GM12875 (cell line): ENCODE results near the gene CADM1.

ENCODE experiments used
- H3K4me3 ChIP-seq: one replicate; pipeline ENCODE4 v1.5.1; 2011; ENCODE audit warnings: low read depth, low read length, control low read depth
- CTCF ChIP-seq: IDR thresholded peaks from 2 replicates; pipeline ENCODE4 v1.5.1; 2011; ENCODE audit warnings: low read depth, mild to moderate bottlenecking, control low read depth, inconsistent platforms, low read length, moderate library complexity, borderline replicate concordance; ENCODE audit not compliant: insufficient read depth

Gene CADM1

DNA sequence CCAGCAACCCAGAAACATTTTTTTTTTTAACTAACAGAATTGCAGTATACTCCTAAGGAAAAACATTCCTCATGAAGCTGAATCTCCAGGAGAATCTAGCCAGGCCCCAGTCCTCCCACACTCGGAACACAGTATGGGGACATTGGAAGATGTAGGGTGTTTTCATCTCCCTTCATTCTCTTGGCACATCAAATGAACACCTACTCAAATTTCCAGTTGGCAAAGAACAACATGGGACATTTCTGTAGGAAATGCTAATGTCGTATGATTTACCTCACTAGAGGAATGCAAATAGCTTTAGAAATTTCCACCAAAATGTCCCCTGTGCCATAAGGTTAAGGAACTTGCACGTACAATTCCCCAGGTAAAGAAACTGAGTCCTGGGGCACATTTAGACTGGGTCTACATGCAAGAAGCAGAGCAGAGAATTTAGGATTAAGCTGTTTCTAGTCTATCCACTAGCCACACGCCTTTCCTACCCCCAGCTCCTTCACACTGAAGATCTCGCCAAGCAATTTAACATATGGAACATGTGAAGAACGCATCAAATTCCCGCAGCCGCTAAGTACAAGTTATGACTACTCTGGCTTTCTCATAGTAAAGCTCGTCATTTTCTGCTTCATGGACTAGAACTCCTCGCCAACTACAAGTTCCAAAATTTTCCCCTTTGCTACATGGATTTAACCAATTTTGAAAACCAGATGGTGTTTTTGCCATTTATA lies 2.9 kb upstream of the CADM1 start:
- TF ChIP-seq CTCF: no peak
- no peak overlapping the region for H3K4me3 ChIP-seq

DNA sequence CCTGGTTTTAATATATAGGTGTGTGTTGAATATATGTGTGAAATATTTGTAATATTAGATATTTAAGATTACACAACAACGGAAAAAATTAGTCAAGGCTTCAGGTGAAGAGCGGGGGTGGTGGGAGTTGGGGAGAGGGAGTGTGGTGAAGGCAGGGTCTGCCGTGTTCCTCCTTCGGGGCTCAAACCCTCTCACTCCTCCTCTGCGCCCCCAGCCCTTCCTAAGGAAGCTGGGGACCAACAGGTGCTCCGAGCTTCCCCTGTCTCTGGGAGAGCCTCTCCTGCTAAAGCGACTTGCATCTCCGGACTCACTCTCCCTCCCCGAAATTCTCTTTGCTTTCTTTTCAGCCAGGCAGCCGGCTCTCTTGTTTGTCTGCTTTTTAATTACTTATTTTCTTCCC lies 960 bp upstream of the CADM1 start:
- no peak for TF ChIP-seq CTCF
- H3K4me3 ChIP-seq: no peak overlapping the region

GRCh38 chr11:115503886-115504275 lies 334 bp downstream of the CADM1 start:
- no peak for TF ChIP-seq CTCF

DNA sequence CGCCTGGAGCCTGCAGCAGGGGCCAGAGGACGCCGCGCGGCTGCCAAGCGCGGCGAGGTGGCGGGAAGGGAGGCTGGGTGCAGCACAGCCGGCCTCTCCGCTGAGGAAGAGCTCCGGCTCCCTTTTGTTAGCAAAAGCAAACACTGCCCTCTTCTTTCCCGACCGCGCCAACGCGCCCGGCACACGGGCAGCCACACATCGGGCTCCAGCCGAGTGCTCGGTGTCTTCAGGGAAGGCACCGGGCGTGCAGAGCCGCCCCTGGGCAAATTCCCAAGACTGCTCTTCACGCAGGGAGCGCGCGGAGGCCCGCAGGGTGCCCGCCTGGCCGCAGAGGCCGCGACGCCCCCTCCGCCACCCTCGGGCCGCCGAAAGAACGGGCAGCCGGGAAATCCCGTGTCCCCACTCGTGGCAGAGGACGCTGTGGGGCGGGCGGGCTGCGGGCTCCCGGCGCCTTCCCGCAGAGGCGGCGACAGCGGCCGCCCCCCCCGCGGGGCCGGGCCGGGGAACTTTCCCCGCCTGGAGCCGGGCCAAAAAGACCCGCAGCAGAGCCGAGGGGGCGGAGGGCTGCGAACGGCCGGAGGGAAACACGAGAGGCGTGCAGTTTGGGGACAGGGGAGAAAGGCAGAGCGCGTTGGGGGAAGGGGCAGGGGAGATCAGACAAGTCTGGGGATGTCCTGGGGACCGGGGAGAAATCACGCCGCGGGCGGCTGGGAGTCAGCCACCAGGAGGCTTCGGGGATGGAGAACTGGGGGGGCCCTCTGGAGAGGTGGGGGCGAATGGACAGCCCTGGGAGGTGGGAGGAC lies 931 bp downstream of the CADM1 start:
- peak; percentile 35; the same call in 1 of the 2 replicates for TF ChIP-seq CTCF
- H3K4me3 ChIP-seq: peak overlapping the region; percentile 75

More at GRCh38 chr11:115503886-115504275, 334 bp downstream of the CADM1 start:
- H3K4me3 ChIP-seq: peak overlapping the region; percentile 75

- no peak for TF ChIP-seq CTCF
- peak overlapping the region; percentile 75 for H3K4me3 ChIP-seq
These were observed 1.6 kb downstream of the CADM1 start for GRCh38 chr11:115502636-115503082.

DNA sequence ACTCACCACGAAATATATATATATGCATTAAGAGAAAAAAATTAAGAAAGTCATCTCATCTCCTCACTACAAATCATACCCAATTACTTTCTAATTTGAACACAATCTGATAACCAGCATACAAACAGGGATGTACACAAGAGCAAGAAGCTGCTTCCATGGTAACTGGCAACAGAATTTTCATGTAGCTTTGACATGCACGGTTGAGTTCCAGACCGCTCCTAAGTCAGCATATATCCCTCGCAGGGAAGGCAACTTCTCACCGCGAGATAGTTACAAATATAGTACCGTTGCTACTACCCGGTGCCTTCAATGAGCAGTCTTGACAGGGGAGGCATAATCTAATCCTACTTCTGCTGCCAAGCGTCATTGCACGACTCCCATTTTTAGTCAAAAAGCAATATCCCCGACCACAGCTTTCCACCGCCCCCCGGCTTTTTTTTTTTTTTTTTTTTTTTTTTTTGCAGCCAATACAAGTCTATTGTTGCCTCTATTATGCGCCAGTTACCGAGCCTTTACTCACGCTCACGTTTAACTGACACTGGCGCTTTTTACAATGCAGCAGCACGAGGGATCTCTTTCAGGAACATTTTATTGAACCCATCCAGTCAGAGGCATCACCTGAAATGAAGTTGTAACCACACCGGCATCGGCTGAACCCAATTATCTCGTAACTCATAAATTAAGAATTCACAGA lies 2.2 kb downstream of the CADM1 start:
- TF ChIP-seq CTCF: no peak
- peak overlapping the region; percentile 75 for H3K4me3 ChIP-seq
